G401.6 (cell line): ENCODE data around the gene SERPINA4.

Experiments used
- FAIRE-seq: peaks from 2 replicates; lab custom pipeline; 2012; peaks lifted over from hg19 to GRCh38; lab: Jason Lieb, UNC

SERPINA4 gene

GRCh38 chr14:94560751-94561655 lies at the start of gene SERPINA4:
Gene SERPINA4 (plus strand): TSS chr14:94561442. CDS start chr14:94563483, 2,041 bp downstream.
- FAIRE-seq, result no peak

GRCh38 chr14:94514351-94514750 lies 46.9 kb upstream of the SERPINA4 start:
- FAIRE-seq, result no peak

- FAIRE-seq, result no peak
Measured at GRCh38 chr14:94515426-94515825, 45.8 kb upstream of the SERPINA4 start.

GRCh38 chr14:94515856-94516255 lies 45.4 kb upstream of the SERPINA4 start:
- no peak for FAIRE-seq

- FAIRE-seq, result no peak
Measured at GRCh38 chr14:94517248-94517640, 44.0 kb upstream of the SERPINA4 start.

- FAIRE-seq, result no peak
Measured at GRCh38 chr14:94517641-94518257, 43.5 kb upstream of the SERPINA4 start.

- no peak for FAIRE-seq
Measured at GRCh38 chr14:94521375-94522114, 39.7 kb upstream of the SERPINA4 start.

GRCh38 chr14:94522115-94522724 lies 39.0 kb upstream of the SERPINA4 start:
- no peak for FAIRE-seq

- FAIRE-seq, result no peak
Measured at GRCh38 chr14:94523265-94523664, 38.0 kb upstream of the SERPINA4 start.

- FAIRE-seq, result no peak
Measured at GRCh38 chr14:94524093-94524492, 37.1 kb upstream of the SERPINA4 start.

- FAIRE-seq, result no peak
Measured at GRCh38 chr14:94531187-94531586, 30.1 kb upstream of the SERPINA4 start.

- no peak for FAIRE-seq
Measured at GRCh38 chr14:94532447-94532846, 28.8 kb upstream of the SERPINA4 start.

- no peak for FAIRE-seq
Measured at GRCh38 chr14:94535506-94535905, 25.7 kb upstream of the SERPINA4 start.

GRCh38 chr14:94536836-94537235 lies 24.4 kb upstream of the SERPINA4 start:
- FAIRE-seq, result no peak

GRCh38 chr14:94538070-94538740 lies 23.0 kb upstream of the SERPINA4 start:
- no peak for FAIRE-seq

GRCh38 chr14:94539181-94539580 lies 22.1 kb upstream of the SERPINA4 start:
- no peak for FAIRE-seq

GRCh38 chr14:94540031-94540794 lies 21.0 kb upstream of the SERPINA4 start:
- no peak for FAIRE-seq

GRCh38 chr14:94541234-94541975 lies 19.8 kb upstream of the SERPINA4 start:
- FAIRE-seq, result no peak

GRCh38 chr14:94542111-94542810 lies 19.0 kb upstream of the SERPINA4 start:
- no peak for FAIRE-seq
